PC-3 (cell line): Measurements from ENCODE around the gene MAML2. TPM values are rescaled to one million over a fixed set of nuclear protein-coding genes. Genes with fewer than 3 reads are reported as not detected.

Experiments
- ATAC-seq: fragments of 200-7000 bp; cut with Tn5 transposase; 2 replicates; pipeline ENCODE4 v1.9.1; 2020; ENCODE audit warnings: mild to moderate bottlenecking, moderate library complexity
- BruUV-seq: library from RNA; stranded (reverse); fragments of 400-500 nt; replicated peaks from 2 replicates; lab custom pipeline; 2021; lab: Mats Ljungman, UMichigan
- CTCF ChIA-PET: fragments of 300-600 bp; sonication (Branson Sonifier 250); formaldehyde crosslinking; loops from one replicate; lab custom pipeline; 2022; ENCODE audit warnings: antibody characterized with exemption; lab: Charles Lee
- POLR2A ChIA-PET: fragments of 300-600 bp; sonication (Branson Sonifier 250); formaldehyde crosslinking; loops from one replicate; lab custom pipeline; 2022; ENCODE audit warnings: antibody characterized with exemption; ENCODE audit not compliant: unreplicated experiment; lab: Charles Lee
- DNase-seq: peaks from one replicate; pipeline ENCODE4 v3.0.0-alpha.2; 2015
- H2AFZ ChIP-seq: fragments of 300-600 bp; sonication (generic); 2 replicates; pipeline ENCODE4 v1.6.0; 2016; ENCODE audit warnings: antibody characterized with exemption, low read length
- H3F3A ChIP-seq: fragments of 300-600 bp; sonication (generic); one replicate; pipeline ENCODE4 v1.6.0; 2017; ENCODE audit warnings: antibody characterized with exemption, low read length, control low read depth, mild to moderate bottlenecking; ENCODE audit not compliant: unreplicated experiment
- H3K27ac ChIP-seq: fragments of 300-600 bp; sonication (generic); 2 replicates; pipeline ENCODE4 v1.5.1; 2016; ENCODE audit warnings: mild to moderate bottlenecking, low read length
- H3K27me3 ChIP-seq: fragments of 300-600 bp; sonication (generic); 2 replicates; pipeline ENCODE4 v1.6.1; 2016; ENCODE audit warnings: low read length, mixed read lengths
- H3K36me3 ChIP-seq: fragments of 300-600 bp; sonication (generic); 2 replicates; pipeline ENCODE4 v1.6.1; 2016; ENCODE audit warnings: low read depth, mixed run types, low read length, mixed read lengths
- H3K4me1 ChIP-seq: fragments of 300-600 bp; sonication (generic); 2 replicates; pipeline ENCODE4 v1.5.1; 2016; ENCODE audit warnings: low read length; ENCODE audit not compliant: insufficient read depth
- H3K4me2 ChIP-seq: fragments of 300-600 bp; sonication (generic); 2 replicates; pipeline ENCODE4 v1.6.0; 2016; ENCODE audit warnings: low read length
- H3K4me3 ChIP-seq: fragments of 300-600 bp; sonication (generic); 2 replicates; pipeline ENCODE4 v1.5.1; 2016; ENCODE audit warnings: mild to moderate bottlenecking, low read length, mixed read lengths
- H3K79me2 ChIP-seq: fragments of 300-600 bp; sonication (generic); 2 replicates; pipeline ENCODE4 v1.6.1; 2017; ENCODE audit warnings: low read length, mixed read lengths
- H3K9ac ChIP-seq: fragments of 300-600 bp; sonication (generic); 2 replicates; pipeline ENCODE4 v1.6.0; 2016; ENCODE audit warnings: mild to moderate bottlenecking, low read length
- H3K9me2 ChIP-seq: fragments of 300-600 bp; sonication (generic); replicated peaks from 2 replicates; pipeline ENCODE4 v1.6.1; 2016; ENCODE audit warnings: mixed run types, low read length, mixed read lengths
- H3K9me3 ChIP-seq: fragments of 300-600 bp; sonication (generic); 2 replicates; pipeline ENCODE4 v1.6.1; 2016; ENCODE audit warnings: low read length, mixed read lengths
- H4K20me1 ChIP-seq: fragments of 300-600 bp; sonication (generic); 2 replicates; pipeline ENCODE4 v1.6.1; 2016; ENCODE audit warnings: low read length, mixed read lengths
- EZH2 ChIP-seq: fragments of 300-600 bp; sonication (generic); IDR thresholded peaks from one replicate; pipeline ENCODE4 v1.6.1; 2017; ENCODE audit warnings: antibody characterized with exemption, mild to moderate bottlenecking, low read length; ENCODE audit not compliant: unreplicated experiment
- EZH2phosphoT487 ChIP-seq: fragments of 300-600 bp; sonication (generic); IDR thresholded peaks from 2 replicates; pipeline ENCODE4 v1.6.1; 2018; ENCODE audit warnings: mild to moderate bottlenecking, antibody characterized with exemption, low read length, borderline replicate concordance
- intact Hi-C: fragments of 100-400 bp; cut with micrococcal nuclease; formaldehyde crosslinking; loops from 2 replicates; pipeline ENCODE4 v1.9.0; 2023
- total RNA-seq: library from RNA; depleted of rRNA; stranded (reverse); fragments of >200 nt; gene quantifications from 2 replicates; pipeline ENCODE4 v1.2.3, GENCODE V29; 2014
- TF ChIP-seq, protein P1 (sequence below): fragments of 300-600 bp; sonication (generic); conservative IDR thresholded peaks from 2 replicates; pipeline ENCODE4 v1.5.1; 2017; ENCODE audit warnings: antibody characterized with exemption, low read depth, mild to moderate bottlenecking, low read length

The MAML2 gene
- total RNA-seq, 1 experiment from 2014 or later, result 10.9 TPM

DNA sequence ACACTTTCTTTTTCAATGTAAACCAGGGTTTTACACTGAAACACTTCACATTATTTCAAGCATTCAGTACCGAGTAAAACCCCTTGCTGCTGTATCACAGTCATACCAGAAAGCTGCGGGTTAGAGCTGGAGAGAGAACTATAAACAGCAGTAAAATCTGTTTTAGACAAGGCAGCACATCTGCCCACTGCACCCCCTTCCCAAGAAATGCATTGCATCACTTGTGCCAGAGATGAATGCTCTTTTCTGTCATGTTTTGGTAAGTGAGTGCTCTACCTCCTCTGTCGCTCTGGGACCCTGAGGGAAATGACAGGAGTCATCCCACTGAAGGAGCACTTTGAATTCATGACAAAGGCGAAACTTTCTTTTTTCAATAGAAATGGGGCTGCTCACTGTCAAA, 107.2 kb downstream of the MAML2 start:
- Histone ChIP-seq H3F3A (no peaks in the 10 kb centered on the region), H3K9me2 (no peaks in the 10 kb centered on the region), H3K79me2 (no peaks in the 10 kb centered on the region), H3K4me1 (peaks cover 16% of the 10 kb centered on the region), H2AFZ (no peak overlapping the region), H3K4me2 (no peak overlapping the region), H4K20me1 (no peaks in the 10 kb centered on the region), H3K9me3 (no peaks in the 10 kb centered on the region), H3K36me3 (no peaks in the 10 kb centered on the region), H3K27ac (no peak overlapping the region), H3K4me3 (no peak overlapping the region), H3K9ac (no peak overlapping the region), H3K27me3 (no peaks in the 10 kb centered on the region)
- ATAC-seq, result no peak
- DNase-seq, result no peak
- no TSS peak for BruUV-seq
- intact Hi-C loops, result no loop called here
- ChIA-PET CTCF (no interaction called here), POLR2A (no interaction called here)
- TF ChIP-seq EZH2phosphoT487, result no peak
- TF ChIP-seq, protein P1, sequence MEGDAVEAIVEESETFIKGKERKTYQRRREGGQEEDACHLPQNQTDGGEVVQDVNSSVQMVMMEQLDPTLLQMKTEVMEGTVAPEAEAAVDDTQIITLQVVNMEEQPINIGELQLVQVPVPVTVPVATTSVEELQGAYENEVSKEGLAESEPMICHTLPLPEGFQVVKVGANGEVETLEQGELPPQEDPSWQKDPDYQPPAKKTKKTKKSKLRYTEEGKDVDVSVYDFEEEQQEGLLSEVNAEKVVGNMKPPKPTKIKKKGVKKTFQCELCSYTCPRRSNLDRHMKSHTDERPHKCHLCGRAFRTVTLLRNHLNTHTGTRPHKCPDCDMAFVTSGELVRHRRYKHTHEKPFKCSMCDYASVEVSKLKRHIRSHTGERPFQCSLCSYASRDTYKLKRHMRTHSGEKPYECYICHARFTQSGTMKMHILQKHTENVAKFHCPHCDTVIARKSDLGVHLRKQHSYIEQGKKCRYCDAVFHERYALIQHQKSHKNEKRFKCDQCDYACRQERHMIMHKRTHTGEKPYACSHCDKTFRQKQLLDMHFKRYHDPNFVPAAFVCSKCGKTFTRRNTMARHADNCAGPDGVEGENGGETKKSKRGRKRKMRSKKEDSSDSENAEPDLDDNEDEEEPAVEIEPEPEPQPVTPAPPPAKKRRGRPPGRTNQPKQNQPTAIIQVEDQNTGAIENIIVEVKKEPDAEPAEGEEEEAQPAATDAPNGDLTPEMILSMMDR, result no peak
- TF ChIP-seq EZH2, result no peak

DNA sequence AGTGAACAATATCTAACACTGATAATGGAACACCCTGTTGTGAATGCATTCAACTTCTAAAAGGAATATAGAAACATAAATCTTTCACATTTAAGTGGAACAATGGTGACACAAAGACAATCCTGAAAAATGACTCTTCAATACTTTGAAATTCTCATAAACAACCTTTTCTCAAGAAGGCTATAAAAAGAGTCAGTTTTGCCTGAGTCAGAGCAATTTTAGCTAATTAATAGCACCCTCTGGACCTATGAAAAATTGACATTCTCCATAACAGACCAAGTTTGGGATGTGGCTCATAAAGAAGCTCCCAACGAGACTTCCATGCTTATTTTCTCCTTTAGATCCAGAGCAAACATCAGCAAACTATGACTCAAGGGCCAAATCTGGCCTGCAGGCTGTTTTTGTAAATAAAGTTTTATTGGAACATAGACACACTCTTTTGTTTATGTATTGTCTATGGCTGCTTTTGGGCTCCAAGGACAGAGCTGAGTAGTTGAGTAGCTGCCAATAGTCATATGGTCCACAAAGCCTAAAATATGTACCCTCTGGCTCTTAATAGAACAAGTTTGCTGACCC, 108.0 kb downstream of the MAML2 start:
- peaks cover 16% of the 10 kb centered on the region for H3K4me1 ChIP-seq
- TF ChIP-seq EZH2, result no peak
- no peak overlapping the region for H2AFZ ChIP-seq
- no peak overlapping the region for H3K4me3 ChIP-seq
- CTCF ChIA-PET, result interaction anchor here (0.6 kb wide), 1 partner anchor 108 kb away, joined by 3 read pairs; no protein-coding TSS in a partner anchor
- H3K36me3 ChIP-seq, result no peaks in the 10 kb centered on the region
- ATAC-seq (no peak; the same call in 1 of the 2 replicates), DNase-seq (peak; percentile 67)
- H3K27ac ChIP-seq, result peak overlapping the region; percentile 4; the same call in 1 of the 2 replicates
- no peaks in the 10 kb centered on the region for H3K79me2 ChIP-seq
- H3F3A ChIP-seq, result no peaks in the 10 kb centered on the region
- H3K9me3 ChIP-seq, result no peaks in the 10 kb centered on the region
- POLR2A ChIA-PET, result interaction anchor here (0.7 kb wide), 1 partner anchor 149 kb away, joined by 4 read pairs; no protein-coding TSS in a partner anchor
- no peaks in the 10 kb centered on the region for H4K20me1 ChIP-seq
- H3K27me3 ChIP-seq, result no peaks in the 10 kb centered on the region
- no peak overlapping the region for H3K9ac ChIP-seq
- peak overlapping the region; percentile 20; the same call in 1 of the 2 replicates for H3K4me2 ChIP-seq
- BruUV-seq, result no TSS peak
- no peaks in the 10 kb centered on the region for H3K9me2 ChIP-seq
- intact Hi-C loops, result no loop called here

GRCh38 chr11:96232132-96232531, 110.9 kb downstream of the MAML2 start:
- no peak overlapping the region for H3K4me2 ChIP-seq
- ChIA-PET POLR2A (no interaction called here), CTCF (interaction anchor here (0.7 kb wide), 1 partner anchor 413 kb away, joined by 6 read pairs; no protein-coding TSS in a partner anchor)
- BruUV-seq, result no TSS peak
- H3K4me1 ChIP-seq, result peaks cover 37% of the 10 kb centered on the region
- no peaks in the 10 kb centered on the region for H3K79me2 ChIP-seq
- no peaks in the 10 kb centered on the region for H3K9me3 ChIP-seq
- H4K20me1 ChIP-seq, result no peaks in the 10 kb centered on the region
- TF ChIP-seq EZH2phosphoT487 (no peak), EZH2 (no peak)
- TF ChIP-seq, protein P1, result no peak
- ATAC-seq (no peak), DNase-seq (no peak)
- H3K9me2 ChIP-seq, result no peaks in the 10 kb centered on the region
- H3K4me3 ChIP-seq, result no peak overlapping the region
- H3K36me3 ChIP-seq, result no peaks in the 10 kb centered on the region
- H3K27me3 ChIP-seq, result no peaks in the 10 kb centered on the region
- no peak overlapping the region for H3K9ac ChIP-seq
- peaks cover 4% of the 10 kb centered on the region for H3F3A ChIP-seq
- intact Hi-C loops, result no loop called here
- H2AFZ ChIP-seq, result no peak overlapping the region
- no peak overlapping the region for H3K27ac ChIP-seq
